22Rv1 (cell line): ENCODE measurements around the gene MINDY4.

Source experiments
- ZFX ChIP-seq: fragments of 450-650 bp; IDR thresholded peaks from 2 replicates; pipeline ENCODE4 v1.6.1; 2017; ENCODE audit warnings: antibody characterized with exemption, borderline replicate concordance
- TF ChIP-seq, protein P1 (sequence below): fragments of 450-650 bp; IDR thresholded peaks from 2 replicates; pipeline ENCODE4 v1.5.1; 2017; ENCODE audit warnings: mild to moderate bottlenecking

DNA sequence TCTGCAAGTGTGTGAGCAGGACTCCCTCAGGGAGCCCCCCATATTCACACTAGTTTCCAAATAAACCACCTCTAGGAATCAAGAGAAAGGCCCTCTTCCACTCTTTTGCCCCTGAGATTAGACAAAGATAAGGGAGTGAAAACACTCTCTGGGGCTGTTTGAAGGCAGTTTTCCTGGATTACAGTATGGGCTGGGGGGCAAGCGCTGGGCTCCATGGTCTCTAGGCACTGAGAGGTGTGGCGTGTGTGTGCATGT is 141.4 kb downstream of the MINDY4 start:
- TF ChIP-seq, protein P1, sequence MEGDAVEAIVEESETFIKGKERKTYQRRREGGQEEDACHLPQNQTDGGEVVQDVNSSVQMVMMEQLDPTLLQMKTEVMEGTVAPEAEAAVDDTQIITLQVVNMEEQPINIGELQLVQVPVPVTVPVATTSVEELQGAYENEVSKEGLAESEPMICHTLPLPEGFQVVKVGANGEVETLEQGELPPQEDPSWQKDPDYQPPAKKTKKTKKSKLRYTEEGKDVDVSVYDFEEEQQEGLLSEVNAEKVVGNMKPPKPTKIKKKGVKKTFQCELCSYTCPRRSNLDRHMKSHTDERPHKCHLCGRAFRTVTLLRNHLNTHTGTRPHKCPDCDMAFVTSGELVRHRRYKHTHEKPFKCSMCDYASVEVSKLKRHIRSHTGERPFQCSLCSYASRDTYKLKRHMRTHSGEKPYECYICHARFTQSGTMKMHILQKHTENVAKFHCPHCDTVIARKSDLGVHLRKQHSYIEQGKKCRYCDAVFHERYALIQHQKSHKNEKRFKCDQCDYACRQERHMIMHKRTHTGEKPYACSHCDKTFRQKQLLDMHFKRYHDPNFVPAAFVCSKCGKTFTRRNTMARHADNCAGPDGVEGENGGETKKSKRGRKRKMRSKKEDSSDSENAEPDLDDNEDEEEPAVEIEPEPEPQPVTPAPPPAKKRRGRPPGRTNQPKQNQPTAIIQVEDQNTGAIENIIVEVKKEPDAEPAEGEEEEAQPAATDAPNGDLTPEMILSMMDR: no peak
- no peak for TF ChIP-seq ZFX
